GM19239 (cell line): Measurements from ENCODE around the gene COG2.
"Not testable (repeated sequence)": the region's sequence is repeated elsewhere in the genome, so short reads cannot be mapped to it uniquely, and the experiment has no call there.

Experiments used
- DNase-seq: peaks from one replicate; pipeline ENCODE4 v3.0.0; 2011; ENCODE audit warnings: low spot score; ENCODE audit not compliant: insufficient read length
- FAIRE-seq: peaks from 2 replicates; lab custom pipeline; 2011; peaks lifted over from hg19 to GRCh38; lab: Jason Lieb, UNC

COG2 gene

GRCh38 chr1:230696722-230697437 is 54.6 kb downstream of the COG2 start:
- DNase-seq = no peak
- FAIRE-seq = no peak

GRCh38 chr1:230698130-230698529 is 55.8 kb downstream of the COG2 start:
- DNase-seq (no peak), FAIRE-seq (no peak)

- not testable (repeated sequence) for FAIRE-seq, DNase-seq
Observed at GRCh38 chr1:230698964-230699363, 56.7 kb downstream of the COG2 start.

GRCh38 chr1:230699716-230700115 is 57.4 kb downstream of the COG2 start:
- DNase-seq (no peak), FAIRE-seq (no peak)

- FAIRE-seq = no peak
- no peak for DNase-seq
Observed at GRCh38 chr1:230700132-230700531, 57.9 kb downstream of the COG2 start.

- FAIRE-seq (no peak), DNase-seq (no peak)
Observed at GRCh38 chr1:230701434-230701833, 59.2 kb downstream of the COG2 start.

GRCh38 chr1:230701895-230702768 is 59.9 kb downstream of the COG2 start:
- FAIRE-seq (no peak), DNase-seq (no peak)

- FAIRE-seq = no peak
- no peak for DNase-seq
Observed at GRCh38 chr1:230702934-230703678, 60.8 kb downstream of the COG2 start.

GRCh38 chr1:230703679-230704385 is 61.6 kb downstream of the COG2 start:
- DNase-seq (no peak), FAIRE-seq (no peak)

- no peak for FAIRE-seq
- no peak for DNase-seq
Observed at GRCh38 chr1:230704830-230705229, 62.5 kb downstream of the COG2 start.

- no peak for FAIRE-seq
- no peak for DNase-seq
Observed at GRCh38 chr1:230705289-230706019, 63.2 kb downstream of the COG2 start.

- no peak for DNase-seq
- FAIRE-seq = no peak
Observed at GRCh38 chr1:230706020-230706699, 63.9 kb downstream of the COG2 start.

- no peak for DNase-seq
- FAIRE-seq = no peak
Observed at GRCh38 chr1:230706887-230707731, 64.8 kb downstream of the COG2 start.

GRCh38 chr1:230707732-230708630 is 65.7 kb downstream of the COG2 start:
- DNase-seq (no peak), FAIRE-seq (no peak)

GRCh38 chr1:230708631-230709580 is 66.6 kb downstream of the COG2 start:
- DNase-seq = no peak
- no peak for FAIRE-seq
